GM23248 (cell line): Measurements from ENCODE around the gene BMPR1B.

Experiments used
- EZH2 ChIP-seq: fragments of 200-600 bp; sonication (generic); IDR thresholded peaks from 2 replicates; pipeline ENCODE4 v1.6.1; 2018; ENCODE audit warnings: antibody characterized with exemption, mild to moderate bottlenecking; ENCODE audit not compliant: insufficient read depth, poor library complexity, severe bottlenecking
- EZH2phosphoT487 ChIP-seq: fragments of 200-600 bp; sonication (generic); IDR thresholded peaks from 2 replicates; pipeline ENCODE4 v1.6.1; 2018; ENCODE audit warnings: antibody characterized with exemption, moderate library complexity, mild to moderate bottlenecking, low read depth; ENCODE audit not compliant: insufficient read depth

DNA sequence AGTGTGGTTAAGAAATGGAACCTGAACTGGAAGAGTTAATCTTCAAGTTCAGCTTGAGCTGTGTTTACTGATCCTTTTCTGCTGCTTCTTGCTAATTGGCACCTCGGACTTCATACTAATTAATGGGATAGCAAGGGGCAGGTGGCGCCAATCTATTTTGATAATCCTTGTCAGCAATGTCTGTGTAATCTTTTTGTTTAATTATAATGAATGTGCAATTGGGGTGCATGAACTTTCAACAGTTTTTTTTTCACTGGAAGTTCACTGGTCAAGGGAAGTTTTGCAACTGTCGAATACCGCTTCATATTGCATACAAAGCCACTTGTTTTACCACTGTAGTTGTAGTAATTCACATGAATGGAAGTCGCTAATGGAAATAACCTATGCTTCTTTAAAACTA is 261.0 kb downstream of the BMPR1B start:
- TF ChIP-seq EZH2, result no peak
- TF ChIP-seq EZH2phosphoT487, result no peak
